ENCODE data around the gene EEF2K.

EEF2K gene

DNA sequence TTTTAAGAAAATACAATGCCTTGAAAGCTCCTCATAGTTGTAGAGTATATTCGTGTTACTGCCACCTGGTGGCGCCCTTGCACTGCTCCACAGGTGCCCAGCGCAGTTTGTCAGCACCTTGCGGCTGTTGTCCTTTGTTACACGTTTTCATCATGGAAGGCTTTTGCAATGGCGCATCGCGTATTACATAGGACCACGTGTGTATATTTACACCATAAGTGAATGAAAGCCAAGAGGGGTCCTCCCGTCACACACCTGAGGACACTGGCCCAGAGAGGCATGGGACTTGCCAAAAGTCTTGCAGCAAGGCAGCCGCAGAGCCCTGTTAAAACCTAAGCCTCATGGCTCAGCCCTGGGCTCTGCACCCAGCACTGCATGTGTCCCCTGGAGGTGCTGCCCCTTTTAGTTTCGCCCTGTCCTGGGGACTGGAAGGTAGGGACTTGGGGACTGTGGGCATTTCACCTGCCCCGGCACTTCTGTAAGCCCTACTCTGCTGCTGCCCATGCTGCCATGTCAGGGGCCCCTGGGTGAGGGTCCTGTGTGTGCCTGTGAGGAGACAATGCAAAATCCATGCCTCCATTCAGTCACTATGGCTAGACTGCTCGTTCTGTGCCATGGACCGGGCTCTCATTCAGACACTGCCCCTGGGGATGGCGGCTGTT lies 115.4 kb downstream of the EEF2K start:
- DNase-seq: no peak

DNA sequence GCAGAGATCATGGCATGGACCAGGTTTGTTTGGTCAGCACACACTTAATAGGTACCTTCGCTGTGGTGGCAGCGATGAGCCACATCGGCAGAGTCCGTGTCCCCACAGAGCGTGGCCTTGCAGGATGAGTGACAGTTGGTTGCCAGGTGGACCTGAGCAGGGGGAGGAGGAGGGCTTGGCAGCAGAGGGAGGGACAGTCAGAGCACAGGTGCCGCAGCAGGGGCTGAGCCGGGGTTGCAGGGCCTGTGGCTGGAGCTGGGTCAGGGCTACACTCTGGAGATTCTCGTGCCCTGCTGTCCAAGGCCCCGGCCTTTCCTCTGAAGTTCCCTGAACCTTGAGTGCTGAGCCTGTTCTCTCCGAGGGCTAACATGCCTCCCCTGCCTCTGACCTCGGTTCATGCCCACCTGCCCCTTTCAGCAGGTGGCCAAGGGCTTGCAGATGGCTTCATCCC lies 116.0 kb downstream of the EEF2K start:
- DNase-seq: no peak

DNA sequence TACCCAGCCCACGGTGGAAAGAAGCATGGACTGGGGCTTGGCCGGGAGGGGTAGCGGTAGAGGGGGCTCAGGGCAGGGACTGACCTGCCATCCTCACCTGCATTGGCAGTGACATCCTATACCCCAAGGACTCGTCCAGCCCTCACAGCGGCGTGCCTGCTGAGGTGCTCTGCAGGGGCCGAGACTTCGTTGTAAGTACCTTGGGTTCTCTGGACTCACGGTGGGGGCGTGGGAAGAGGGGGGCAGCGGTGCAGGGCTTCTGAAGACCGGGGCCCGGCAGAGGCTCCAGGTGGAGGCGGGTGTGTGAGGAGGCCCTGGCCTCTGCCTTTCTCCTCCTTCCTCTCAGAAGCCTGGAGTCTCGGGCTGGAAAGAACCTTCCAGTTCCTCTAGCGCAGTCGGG lies 116.7 kb downstream of the EEF2K start:
- DNase-seq: no peak

DNA sequence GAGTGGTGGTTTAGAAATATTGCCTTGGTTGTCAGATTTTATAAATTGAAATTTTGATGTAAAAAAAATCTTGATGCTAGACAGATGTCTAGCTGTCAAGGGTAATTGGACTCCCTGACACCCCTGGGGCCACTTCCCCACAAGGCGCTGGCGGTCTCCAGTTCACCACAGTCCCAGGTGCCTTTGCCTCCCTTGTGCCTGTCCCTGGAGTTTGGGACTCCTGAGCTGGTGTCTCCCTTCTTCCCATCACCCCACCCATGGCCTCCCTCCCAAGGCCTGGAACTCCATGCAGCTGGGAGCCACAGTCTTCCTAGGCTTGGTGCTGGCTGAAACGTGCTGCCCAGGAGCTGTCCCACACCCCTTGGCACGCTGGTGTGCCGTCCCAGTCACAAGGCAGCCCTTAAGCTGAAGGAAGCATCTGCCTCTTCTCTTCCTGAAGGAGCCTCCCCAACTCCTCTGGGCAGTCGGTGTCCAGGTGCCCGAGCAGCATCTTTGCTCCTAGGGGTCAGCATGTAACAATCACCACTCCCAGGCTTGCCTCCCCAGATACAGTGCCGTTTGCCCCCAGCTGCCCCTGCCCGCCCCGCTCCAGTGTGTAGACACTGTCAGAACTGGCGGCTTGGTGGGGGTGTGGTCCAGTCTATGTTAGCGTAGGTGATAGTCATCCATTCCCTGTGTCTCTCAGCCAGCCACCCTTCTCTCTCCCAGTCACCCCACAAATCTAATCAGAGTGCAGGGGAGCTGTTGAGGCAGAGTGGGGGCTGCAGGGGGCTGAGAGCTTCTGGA lies 117.3 kb downstream of the EEF2K start:
- DNase-seq: no peak

DNA sequence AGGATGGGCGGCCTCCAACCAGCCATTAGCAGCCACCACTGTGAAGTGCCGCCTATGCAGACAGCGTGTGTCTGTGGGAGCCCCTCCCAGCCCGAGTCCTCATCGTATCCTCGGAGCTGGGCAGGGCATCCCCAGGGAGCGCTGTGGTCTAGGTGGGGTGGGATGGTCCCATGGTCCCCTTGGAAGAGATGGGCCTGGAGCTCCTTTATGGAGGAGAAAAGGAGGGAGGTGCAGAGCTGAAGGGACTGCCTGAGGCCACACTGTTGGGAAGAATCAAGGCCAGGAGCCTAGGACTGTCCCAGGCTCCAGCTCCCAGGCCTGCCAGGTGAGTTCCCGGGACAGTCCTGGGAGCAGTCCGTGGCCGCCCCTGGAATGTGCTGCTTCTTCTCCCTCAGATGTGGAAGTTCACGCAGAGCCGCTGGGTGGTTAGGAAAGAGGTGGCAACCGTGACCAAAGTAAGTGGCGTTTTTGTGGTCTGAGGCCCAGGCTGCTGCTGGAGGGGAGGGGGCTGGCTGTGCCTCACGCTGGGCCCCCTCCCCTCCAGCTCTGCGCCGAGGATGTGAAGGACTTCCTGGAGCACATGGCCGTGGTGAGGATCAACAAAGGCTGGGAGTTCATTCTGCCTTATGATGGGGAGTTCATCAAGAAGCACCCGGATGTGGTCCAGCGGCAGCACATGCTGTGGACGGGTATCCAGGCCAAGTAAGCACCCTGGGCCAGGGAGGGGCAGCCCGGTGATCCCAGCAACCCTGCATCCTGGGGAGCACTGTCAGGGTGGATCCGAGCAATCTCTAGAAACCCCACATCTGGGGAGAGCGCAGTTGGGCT lies 118.1 kb downstream of the EEF2K start:
- DNase-seq: no peak

DNA sequence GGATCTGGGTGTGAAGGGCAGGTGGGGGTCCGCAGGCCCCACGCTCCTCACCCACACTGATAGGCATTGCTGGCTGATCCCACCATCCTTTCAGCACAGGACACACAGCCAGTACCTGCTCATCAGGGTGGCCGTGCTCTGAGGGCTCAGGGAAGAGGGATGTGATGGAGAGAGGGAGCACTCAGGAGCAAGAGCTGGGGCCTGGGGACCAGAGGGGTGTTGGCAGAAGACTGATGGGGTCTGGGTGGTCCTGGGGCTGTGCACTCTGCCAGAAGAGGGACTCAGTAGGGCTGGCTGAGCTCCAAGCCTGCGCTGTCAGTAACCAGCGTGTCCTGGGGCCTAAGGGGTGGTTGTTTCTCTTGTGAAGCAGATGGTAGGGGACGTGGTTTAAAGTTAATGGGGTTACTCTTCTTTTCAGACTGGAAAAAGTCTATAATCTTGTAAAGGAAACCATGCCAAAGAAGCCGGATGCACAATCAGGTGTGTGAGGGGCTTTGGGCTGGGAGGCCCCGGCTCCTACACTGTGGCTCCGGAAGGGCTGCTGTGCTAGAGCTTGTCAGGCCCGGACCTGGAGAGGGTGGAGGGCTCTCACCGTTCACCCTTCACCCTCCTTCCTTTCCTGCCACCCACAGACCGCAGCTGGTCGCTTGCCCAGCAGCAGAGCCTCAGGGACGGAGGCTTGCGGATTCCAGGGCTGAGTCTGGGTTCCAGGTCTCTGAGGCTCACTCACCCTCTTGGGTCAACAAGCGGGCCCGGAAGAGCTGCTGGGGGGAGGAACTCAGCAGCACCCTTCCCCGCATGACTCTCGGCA lies 118.9 kb downstream of the EEF2K start:
- no peak for DNase-seq

DNA sequence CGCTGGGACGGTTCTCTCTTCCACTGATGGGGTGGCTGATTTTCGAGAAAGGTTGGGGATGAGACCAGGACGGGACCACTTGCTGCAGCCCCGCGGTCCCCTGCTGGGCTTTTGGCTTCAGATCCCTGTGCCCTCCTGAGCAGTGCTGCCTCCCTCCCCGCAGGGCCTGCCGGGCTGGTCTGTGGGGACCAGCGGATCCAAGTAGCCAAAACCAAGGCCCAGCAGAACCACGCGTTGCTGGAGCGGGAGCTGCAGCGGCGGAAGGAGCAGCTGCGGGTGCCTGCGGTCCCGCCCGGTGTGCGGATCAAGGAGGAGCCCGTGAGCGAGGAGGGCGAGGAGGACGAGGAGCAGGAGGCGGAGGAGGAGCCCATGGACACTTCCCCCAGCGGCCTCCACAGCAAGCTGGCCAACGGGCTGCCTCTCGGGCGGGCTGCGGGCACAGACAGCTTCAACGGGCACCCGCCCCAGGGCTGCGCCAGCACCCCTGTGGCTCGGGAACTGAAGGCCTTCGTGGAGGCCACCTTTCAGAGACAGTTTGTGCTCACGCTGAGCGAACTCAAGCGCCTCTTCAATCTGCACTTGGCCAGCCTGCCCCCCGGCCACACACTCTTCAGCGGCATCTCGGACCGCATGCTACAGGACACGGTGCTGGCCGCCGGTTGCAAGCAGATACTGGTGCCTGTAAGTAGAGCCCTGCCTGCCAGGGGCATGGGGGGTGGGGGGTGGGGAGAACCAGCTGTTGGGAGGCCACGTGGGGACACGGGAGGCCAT lies 119.7 kb downstream of the EEF2K start:
- no peak for DNase-seq

DNA sequence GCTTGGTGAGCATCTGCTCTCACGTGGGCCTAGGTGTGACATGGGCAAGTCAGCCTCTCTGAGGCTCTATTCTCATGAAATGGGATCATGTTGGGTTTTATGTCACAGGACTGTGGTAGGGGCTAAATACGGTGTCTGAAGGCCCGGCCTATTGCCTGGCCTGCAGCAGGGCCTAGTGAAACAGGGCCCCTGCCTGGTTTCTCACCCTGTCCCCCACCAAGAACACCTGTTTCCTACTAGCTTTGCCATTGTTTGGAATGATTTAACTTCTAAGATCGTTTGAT lies 120.2 kb downstream of the EEF2K start:
- DNase-seq: no peak

DNA sequence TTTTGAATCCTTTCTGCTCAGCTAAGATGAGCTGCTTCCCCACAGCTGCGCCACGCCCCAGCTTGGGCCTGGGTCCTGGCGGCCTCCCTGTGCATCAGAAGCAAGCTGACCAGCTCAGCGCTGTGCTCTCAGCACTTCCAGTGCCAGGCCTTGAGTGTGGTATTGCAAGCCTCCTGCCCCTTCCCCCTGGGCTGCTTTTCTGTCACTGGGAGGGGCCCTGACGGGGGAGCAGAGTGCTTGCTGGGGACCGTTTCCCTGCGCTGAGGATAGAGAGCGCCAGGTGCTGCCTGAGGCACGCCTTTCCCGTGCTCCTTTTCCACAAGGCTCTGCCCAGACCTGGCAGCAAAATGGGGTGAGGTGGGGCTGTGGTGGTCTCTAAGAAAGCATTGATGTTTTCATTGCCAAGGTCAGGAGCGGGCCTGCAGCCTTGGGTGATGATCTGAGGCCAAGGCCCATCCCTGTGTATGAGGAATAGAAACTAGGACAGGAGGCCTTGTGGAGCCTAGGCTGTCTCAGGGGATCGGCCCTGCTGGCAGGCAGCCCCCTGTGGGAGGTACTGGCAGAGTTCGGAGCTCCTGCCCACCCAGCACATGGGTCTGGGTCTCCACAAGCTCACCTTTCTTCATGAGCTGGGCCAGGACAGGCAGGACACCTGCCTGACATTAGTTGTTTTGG lies 120.8 kb downstream of the EEF2K start:
- DNase-seq: no peak

DNA sequence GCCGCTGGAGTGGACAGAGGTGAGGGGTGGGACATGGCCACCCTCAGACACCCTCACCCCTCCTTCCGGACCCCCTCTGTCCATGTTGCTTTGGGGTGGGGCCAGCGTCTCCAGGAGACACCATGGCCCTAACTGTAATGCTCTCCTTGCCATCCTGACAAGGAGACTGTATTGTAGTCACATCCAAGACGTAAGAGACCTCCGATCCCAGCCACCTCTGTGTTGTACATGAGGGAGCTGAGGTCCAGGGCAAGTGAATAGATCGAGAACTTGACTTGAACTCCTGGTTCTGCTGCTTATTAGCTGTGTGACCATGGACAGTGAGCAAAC lies 121.3 kb downstream of the EEF2K start:
- no peak for DNase-seq

DNA sequence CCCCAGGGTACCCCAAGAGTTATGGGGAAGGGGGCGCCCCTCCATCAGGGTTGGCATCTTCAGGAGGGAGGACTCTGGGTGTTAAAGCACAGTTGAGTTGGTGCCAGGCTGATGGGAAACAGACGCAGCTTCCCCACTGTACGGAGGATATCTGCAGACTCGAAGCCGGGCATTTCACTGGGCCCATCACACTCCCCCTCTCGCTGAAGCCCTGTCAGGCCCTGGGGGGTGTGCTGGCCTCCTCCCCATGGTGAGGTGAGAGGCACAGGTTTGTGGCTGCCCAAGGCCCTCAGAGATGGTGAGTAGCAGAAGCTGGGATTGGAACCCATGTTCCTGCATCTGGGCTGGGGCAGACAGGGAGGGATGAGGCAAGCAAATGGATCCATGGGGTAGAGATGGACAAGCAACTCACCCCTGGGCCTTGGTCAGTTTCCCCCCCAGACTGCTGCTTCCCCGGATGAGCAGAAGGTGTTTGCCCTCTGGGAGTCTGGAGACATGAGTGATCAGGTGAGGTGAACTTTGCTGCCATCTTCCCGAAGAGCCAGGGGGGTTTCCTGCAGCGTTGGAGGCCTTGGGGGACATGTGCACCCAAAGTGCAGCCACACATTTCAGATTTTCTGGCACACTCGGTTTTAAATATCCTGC lies 122.1 kb downstream of the EEF2K start:
- DNase-seq: no peak

DNA sequence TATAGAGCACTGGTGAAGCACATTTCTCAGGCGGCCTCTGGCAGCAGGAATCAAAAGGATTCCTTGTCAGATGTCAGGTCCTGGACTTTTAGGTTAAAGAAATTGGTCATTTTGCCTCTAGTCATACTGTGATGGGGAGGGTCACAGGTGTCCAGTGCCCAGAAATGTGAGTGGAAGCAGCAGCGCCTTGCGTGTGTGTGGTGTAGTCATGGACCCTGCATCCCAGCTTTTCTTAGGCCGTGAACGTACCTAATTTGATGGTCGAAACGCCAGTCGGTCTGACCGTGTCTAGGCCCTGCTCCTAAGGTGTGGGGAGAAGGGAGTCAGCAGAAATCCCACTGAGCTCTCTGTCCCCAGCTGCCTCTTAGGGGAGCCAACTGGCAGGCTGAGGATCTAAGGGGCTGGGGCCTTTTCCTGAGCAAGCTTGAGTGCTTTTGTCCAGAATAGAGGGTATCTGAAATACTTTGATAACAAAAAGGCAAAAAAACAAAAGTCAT lies 123.2 kb downstream of the EEF2K start:
- DNase-seq: no peak

DNA sequence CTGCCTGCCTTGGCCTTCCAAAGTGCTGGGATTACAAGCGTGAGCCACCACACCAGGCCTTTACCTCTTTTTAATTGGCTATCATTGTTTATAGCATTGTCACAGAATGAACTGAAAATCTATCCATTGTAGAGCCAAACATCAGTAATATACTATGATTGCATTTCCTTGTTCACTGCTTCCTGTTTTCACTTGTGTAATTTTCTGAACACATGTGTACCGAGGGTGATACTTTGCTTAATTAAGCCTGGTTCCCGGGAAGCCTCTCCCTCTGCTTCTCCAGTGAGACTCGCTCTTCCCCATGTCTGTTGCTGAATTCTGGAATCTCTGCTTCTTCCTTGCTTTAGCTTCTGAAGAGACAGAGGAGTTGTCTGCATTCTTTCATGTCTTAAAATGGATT lies 124.2 kb downstream of the EEF2K start:
- DNase-seq: no peak

DNA sequence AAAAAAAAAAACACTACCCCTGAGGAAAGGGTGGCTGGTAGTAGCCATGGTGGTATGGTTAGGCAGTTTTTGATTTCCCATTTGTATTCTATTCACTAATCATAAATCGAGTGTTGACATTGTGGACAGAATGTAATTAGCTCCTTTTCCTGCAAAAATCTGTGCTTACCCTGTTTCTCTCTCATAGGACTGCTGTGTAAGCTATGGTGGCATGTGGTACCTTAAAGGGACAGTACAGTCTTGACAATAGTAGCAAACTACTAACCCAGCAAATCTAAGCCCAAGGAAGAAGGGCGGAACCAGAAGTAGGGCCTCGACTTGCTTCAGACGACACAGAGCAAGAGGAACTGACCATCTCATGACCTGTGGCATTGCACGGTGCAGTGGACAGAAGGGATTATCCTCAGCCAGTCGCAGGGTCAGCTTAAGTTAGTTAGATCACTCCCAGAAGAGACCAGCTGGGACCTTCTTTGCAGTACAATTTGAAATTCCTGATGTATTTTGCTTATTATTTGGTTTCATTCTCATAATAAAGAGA lies 127.4 kb downstream of the EEF2K start:
- no peak for DNase-seq

DNA sequence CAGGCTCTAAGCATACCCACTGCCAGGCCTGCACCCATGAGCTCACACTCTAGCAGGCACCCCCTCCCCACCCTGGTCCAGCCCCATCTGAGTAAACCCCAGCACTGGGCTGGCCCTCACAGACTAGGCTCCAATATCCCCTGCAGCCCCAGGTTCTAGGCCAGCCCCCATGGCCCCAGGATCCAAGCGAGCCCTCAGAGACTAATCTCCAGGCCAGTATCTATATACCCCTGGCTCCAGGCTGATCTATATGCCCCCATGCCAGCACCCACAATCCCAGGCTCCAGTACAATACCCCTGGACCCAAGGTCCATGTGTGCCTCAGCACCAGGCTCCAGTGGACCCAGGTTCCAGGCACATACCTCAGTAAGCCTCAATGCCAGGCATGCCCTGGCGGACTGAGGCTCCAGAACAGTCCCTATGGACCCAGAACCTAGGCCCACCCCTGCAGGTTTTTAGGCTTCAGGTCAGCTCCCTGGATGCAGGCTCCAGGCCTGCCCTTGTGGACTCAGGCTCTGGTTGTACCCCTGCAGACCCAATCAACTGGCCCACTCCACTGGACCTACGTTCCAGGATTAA lies 129.7 kb downstream of the EEF2K start:
- no peak for DNase-seq

DNA sequence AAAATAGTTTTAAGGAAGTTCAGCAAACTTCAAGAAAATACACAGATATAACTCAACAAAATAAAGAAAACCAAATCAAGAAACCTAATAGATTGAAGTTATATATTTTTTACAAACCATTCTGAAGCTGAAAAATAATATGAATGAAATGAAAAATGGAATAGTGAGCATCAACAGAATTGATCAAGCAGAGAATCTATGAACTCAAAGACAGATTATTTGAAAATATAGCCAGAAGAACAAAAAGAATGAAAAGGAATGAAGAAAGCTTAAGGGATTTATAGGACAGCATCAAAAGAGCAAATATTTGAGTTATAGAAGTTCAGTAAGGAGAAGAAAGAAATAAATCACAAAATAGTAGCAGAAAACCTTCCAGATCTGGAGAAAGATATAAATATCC lies 130.5 kb downstream of the EEF2K start:
- no peak for DNase-seq

DNA sequence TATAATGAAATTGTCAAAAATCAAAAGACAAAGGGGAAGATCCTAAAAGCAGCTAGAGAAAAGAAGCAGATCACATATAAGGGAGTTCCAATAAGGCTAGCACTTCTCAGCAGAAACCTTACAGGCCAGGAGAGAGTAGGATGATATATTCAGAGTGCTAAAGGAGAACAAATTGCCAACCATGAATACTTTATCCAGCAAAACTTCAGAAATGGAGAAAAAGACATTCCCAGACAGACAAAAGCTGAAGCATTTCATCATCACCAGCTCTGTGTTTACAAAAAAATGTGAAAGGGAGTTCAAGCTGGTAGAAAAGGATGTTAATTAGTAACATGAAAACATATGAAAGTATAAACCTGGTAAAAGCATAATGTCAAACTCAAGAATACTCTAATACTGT lies 131.0 kb downstream of the EEF2K start:
- no peak for DNase-seq

DNA sequence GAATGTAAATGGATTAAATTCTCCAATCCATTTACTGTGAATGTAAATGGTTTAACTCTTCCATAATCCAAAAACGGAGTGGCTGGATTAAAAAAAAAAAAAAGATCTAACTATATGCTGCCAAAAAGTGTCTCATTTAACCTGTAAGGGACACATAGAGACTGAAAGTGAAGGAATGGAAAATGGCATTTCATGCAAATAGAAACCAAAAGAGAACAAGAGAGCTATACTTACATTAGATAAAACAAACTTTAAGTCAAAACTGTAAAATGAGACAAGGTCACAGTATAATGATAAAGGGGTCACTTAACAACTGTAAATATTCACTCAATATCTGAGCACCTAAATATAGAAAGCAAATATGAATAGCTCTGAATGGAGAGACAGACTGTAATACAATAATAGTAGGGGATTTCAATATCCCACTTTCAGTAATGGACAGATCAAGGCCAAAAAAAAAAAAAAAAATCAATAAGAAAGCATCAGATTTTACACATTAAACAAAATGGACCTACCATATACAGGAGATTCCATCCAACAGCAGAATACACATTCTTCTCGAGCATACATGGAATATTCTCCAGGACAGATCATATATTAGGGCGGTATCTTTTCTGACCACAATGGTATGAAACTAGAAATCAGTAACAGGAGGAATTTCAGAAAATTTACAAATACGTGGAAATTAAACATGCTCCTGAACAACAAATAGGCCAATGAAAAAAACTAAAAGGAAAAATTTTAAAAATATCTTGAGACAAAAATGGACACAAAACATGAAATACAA lies 132.0 kb downstream of the EEF2K start:
- DNase-seq: no peak

Data from SIG-M5 (cell line).